HG02885 (cell line): Measurements from ENCODE around the gene SLC2A4.
"Not testable (repeated sequence)": the region's sequence is repeated elsewhere in the genome, so short reads cannot be mapped to it uniquely, and the experiment has no call there.

Experiments used
- ATAC-seq: cut with Tn5 transposase; IDR thresholded peaks from one replicate; pipeline ENCODE4 v1.9.1; 2021; ENCODE audit warnings: mild to moderate bottlenecking; ENCODE audit not compliant: unreplicated experiment, poor library complexity

SLC2A4 gene

GRCh38 chr17:7336240-7337175 lies 55.0 kb downstream of the SLC2A4 start, which contains the start of gene ACAP1:
TSS of gene ACAP1 (plus strand) at chr17:7336529. CDS start at chr17:7336735, 206 bp downstream.
- ATAC-seq, result peak; percentile 75

- not testable (repeated sequence) for ATAC-seq
These were observed 56.1 kb downstream of the SLC2A4 start for GRCh38 chr17:7337600-7337999.
